ENCODE measurements around the gene CAPN8. TPM values are rescaled to one million over a fixed set of nuclear protein-coding genes. Genes with fewer than 3 reads are reported as not detected.

CAPN8 gene
- total RNA-seq: not detected in 2 replicates

DNA sequence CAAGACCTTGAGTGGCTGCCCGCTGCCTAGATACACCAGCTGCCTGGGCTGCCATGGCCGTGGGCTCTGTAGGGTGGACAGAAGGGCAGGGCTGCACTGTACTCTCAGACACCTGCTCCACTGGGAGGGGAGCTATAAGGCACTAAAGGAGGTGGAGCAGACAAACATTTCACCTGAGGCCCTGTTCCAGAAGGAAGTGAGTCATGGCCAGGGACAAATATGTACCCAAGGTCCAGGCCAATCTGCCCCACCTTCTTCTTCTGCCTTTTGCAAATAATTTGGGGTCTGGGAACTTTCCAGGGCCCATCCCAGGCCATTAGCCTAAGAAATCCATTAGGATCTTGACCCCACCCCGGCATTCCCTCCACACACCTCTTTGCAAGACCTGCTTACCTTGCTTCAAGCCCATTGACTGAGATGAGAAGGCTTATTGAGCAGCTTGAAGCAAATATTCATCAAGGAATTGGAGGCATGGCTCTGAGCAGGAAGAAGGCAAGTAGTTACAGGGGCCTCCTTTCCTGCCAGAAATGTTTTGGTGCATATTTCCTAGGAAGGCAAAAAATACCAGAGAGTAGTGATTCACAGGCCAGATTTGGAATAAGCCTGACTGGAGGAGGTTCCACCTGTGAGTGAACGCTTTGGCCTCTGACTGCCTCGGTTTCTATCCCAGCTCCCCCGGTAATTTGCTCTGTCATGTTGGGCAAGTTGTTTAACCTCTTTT is at the start of gene CAPN8:
CAPN8 (minus strand) TSS at position 110 of the 721 bp plus-strand sequence; CDS start at position 55, 55 bp downstream.

DNA sequence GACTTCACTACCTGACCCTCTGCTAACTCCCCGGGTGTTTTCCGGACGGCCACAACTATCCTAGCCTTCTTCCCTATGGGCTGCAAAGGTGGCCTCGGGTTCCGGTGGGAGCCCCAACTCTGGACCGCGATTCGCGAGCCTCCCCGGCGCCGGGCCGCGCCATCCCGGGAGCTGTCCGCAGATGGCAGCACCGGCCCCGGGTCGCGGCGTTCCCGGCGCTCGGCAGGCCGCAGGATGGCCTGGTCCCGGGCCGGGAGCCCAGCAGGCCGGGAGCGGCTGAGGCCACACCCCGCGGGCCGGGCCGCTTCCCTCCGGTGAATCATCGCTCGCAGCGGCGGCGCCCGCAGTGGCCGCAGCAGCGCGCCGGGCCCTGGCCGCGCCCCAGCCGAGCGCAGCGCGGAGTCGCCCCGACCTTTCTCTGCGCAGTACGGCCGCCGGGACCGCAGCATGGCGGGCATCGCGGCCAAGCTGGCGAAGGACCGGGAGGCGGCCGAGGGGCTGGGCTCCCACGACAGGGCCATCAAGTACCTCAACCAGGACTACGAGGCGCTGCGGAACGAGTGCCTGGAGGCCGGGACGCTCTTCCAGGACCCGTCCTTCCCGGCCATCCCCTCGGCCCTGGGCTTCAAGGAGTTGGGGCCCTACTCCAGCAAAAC is 46.8 kb upstream of the CAPN8 start, which contains the start of gene CAPN2:
CAPN2 (plus strand) TSS at position 346 of the 656 bp plus-strand sequence; CDS start at position 448, 102 bp downstream.

Other genes starting within 250 kb of the CAPN8 start
- 261 and 275 TPM in 2 replicates for gene CAPN2, start 46.8 kb upstream of the CAPN8 start, total RNA-seq
- 15.9 and 19.0 TPM in 2 replicates for gene TP53BP2, start 180.2 kb upstream of the CAPN8 start, total RNA-seq